GM12878 (cell line): ENCODE data around the gene MILR1. TPM values are rescaled to one million over a fixed set of nuclear protein-coding genes. Genes with fewer than 3 reads are reported as not detected.

Source experiments
- ATF2 ChIP-seq: IDR thresholded peaks from 2 replicates; pipeline ENCODE4 v1.6.1; 2012; ENCODE audit warnings: low read length, inconsistent platforms
- BCL3 ChIP-seq: IDR thresholded peaks from 2 replicates; pipeline ENCODE4 v1.6.1; 2011; ENCODE audit warnings: borderline replicate concordance, low read depth, mild to moderate bottlenecking, moderate library complexity, low read length; ENCODE audit not compliant: insufficient read depth, poor library complexity, severe bottlenecking
- CHD1 ChIP-seq: IDR thresholded peaks from 2 replicates; pipeline ENCODE4 v1.6.1; 2012; ENCODE audit warnings: low read depth, low read length, improper control_type of control experiment
- CREB1 ChIP-seq: IDR thresholded peaks from 2 replicates; pipeline ENCODE4 v1.6.1; 2012; ENCODE audit warnings: low read depth, mild to moderate bottlenecking, inconsistent platforms
- CREM ChIP-seq: IDR thresholded peaks from 2 replicates; pipeline ENCODE4 v1.6.1; 2014; ENCODE audit warnings: antibody characterized with exemption, low read depth
- DPF2 ChIP-seq: fragments of 450-650 bp; IDR thresholded peaks from 2 replicates; pipeline ENCODE4 v1.6.1; 2017; ENCODE audit warnings: mild to moderate bottlenecking
- EZH2 ChIP-seq: IDR thresholded peaks from 2 replicates; pipeline ENCODE4 v1.6.1; 2012; ENCODE audit warnings: low read depth, mild to moderate bottlenecking, control low read depth, inconsistent platforms, low read length, borderline replicate concordance; ENCODE audit not compliant: control insufficient read depth
- FOXK2 ChIP-seq: fragments of 450-650 bp; IDR thresholded peaks from 2 replicates; pipeline ENCODE4 v1.6.1; 2017; ENCODE audit warnings: mild to moderate bottlenecking, moderate library complexity
- HSF1 ChIP-seq: fragments of 150-350 bp; IDR thresholded peaks from 2 replicates; pipeline ENCODE4 v1.6.1; 2014; ENCODE audit warnings: mild to moderate bottlenecking, low read depth, low read length
- IRF3 ChIP-seq: fragments of 450-650 bp; IDR thresholded peaks from 2 replicates; pipeline ENCODE4 v1.6.1; 2014; ENCODE audit warnings: mild to moderate bottlenecking
- LARP7 ChIP-seq: fragments of 450-650 bp; IDR thresholded peaks from 2 replicates; pipeline ENCODE4 v1.6.1; 2017; ENCODE audit warnings: mild to moderate bottlenecking
- MXI1 ChIP-seq: fragments of 150-350 bp; IDR thresholded peaks from 2 replicates; pipeline ENCODE4 v1.6.1; 2011; ENCODE audit warnings: low read depth, mild to moderate bottlenecking, inconsistent platforms, low read length, improper control_type of control experiment
- NFXL1 ChIP-seq: fragments of 450-650 bp; IDR thresholded peaks from 2 replicates; pipeline ENCODE4 v1.6.1; 2017; ENCODE audit warnings: antibody characterized with exemption, mild to moderate bottlenecking, borderline replicate concordance
- PAX5 ChIP-seq: IDR thresholded peaks from 2 replicates; pipeline ENCODE4 v1.6.1; 2011; ENCODE audit warnings: low read depth, low read length, borderline replicate concordance
- PBX3 ChIP-seq: IDR thresholded peaks from 2 replicates; pipeline ENCODE4 v1.6.1; 2011; ENCODE audit warnings: mild to moderate bottlenecking, low read depth, low read length, moderate library complexity; ENCODE audit not compliant: insufficient replicate concordance
- PKNOX1 ChIP-seq: fragments of 450-650 bp; IDR thresholded peaks from 2 replicates; pipeline ENCODE4 v1.6.1; 2016; ENCODE audit warnings: mild to moderate bottlenecking
- POLR2A ChIP-seq: IDR thresholded peaks from 2 replicates; pipeline ENCODE4 v1.6.1; 2011; ENCODE audit warnings: low read depth, mild to moderate bottlenecking, low read length
- SP1 ChIP-seq: IDR thresholded peaks from one replicate; pipeline ENCODE4 v1.6.1; 2011; ENCODE audit warnings: low read depth, low read length
- SREBF1 ChIP-seq: IDR thresholded peaks from 2 replicates; pipeline ENCODE4 v1.6.1; 2012; ENCODE audit warnings: mild to moderate bottlenecking, low read length
- USF1 ChIP-seq: IDR thresholded peaks from 2 replicates; pipeline ENCODE4 v1.6.1; 2011; ENCODE audit warnings: borderline replicate concordance, low read depth, mild to moderate bottlenecking, moderate library complexity, mixed read lengths, low read length; ENCODE audit not compliant: insufficient read depth; ENCODE audit errors: extremely low read length
- USF2 ChIP-seq: IDR thresholded peaks from 2 replicates; pipeline ENCODE4 v1.6.1; 2011; ENCODE audit warnings: low read depth, low read length, improper control_type of control experiment, borderline replicate concordance
- ZNF622 ChIP-seq: fragments of 450-650 bp; IDR thresholded peaks from 2 replicates; pipeline ENCODE4 v1.6.1; 2017; ENCODE audit warnings: mild to moderate bottlenecking, inconsistent platforms
- polyA plus RNA-seq, 11 experiments: library from polyadenylated mRNA; depleted of rRNA in 4 of 11; unstranded in 6 of 11; stranded (reverse) in 5 of 11; fragments of >200 nt; fragmentation: Nextera tagmentation in 4 of 11; fragmentation: Illumina TruSeq in 1 of 11; extraction: Ambion mirVana in 4 of 11; extraction: Trizol in 1 of 11; gene quantifications; 1 replicate in 1 of 11; 2 replicates in 10 of 11; pipeline versions ENCODE4 v1.2.1 to v1.2.3, GENCODE V29; 2011 to 2016; ENCODE audit warnings: inconsistent platforms in 2 of 11, missing spikeins in 2 of 11, low read depth in 1 of 11
- total RNA-seq, 4 experiments: library from RNA; depleted of rRNA in 3 of 4; stranded (reverse); fragments of >200 nt in 3 of 4; fragmentation: Illumina TruSeq in 1 of 4; extraction: Trizol in 1 of 4; gene quantifications; 2 replicates each; pipeline versions ENCODE4 v1.2.1 to v1.2.3, GENCODE V29; 2013 to 2021

Gene MILR1
- total and polyA plus RNA-seq, 10 of the 15 experiments (the other 5 are each of a cell fraction or from before 2014, with no cell fraction given), result 2.0 to 47.2 (median 17.2) TPM

- TF ChIP-seq USF2, result no peak
- no peak; the same call in 1 of the 2 replicates for TF ChIP-seq LARP7
- no peak for TF ChIP-seq SREBF1
- peak; percentile 24 for TF ChIP-seq PBX3
- no peak for TF ChIP-seq HSF1
- TF ChIP-seq PAX5, result peak; percentile 33; the same call in 1 of the 2 replicates
- TF ChIP-seq CHD1, result no peak; the same call in 1 of the 2 replicates
- peak; percentile 53 for TF ChIP-seq ATF2
- TF ChIP-seq DPF2, result no peak
- no peak for TF ChIP-seq PKNOX1
- TF ChIP-seq CREB1, result peak; percentile 83
- no peak for TF ChIP-seq NFXL1
- TF ChIP-seq EZH2, result no peak
- peak; percentile 87 for TF ChIP-seq POLR2A
- TF ChIP-seq ZNF622, result no peak
- TF ChIP-seq SP1, result peak; percentile 72
- TF ChIP-seq BCL3, result no peak
- TF ChIP-seq MXI1, result no peak
- no peak for TF ChIP-seq FOXK2
- TF ChIP-seq USF1, result no peak
- TF ChIP-seq IRF3, result no peak
- TF ChIP-seq CREM, result peak; percentile 46; the same call in 1 of the 2 replicates
Measured at GRCh38 chr17:64506201-64506575, 57.3 kb downstream of the MILR1 start, which contains the start of gene DDX5 (continued).
